ENCODE measurements around the gene INSC.

DNA sequence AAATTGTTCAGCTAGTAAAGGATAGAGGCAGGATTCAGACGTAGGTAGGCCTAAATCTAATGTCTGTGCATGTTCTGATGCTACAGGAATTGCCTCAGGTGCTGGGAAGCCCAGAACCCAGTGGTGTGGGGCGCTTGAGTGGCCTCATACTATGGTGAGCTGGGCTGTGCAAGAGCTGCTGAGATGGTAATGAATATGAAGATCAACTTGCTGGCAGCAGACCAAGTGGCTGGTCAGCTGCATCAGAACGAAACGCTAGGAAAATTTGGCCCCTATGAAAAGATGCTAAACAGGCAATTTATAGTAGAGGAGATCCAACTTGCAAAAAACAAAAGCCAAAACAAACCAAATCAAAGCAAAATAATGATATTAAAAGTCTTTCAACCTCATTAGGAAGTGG lies 102.7 kb downstream of the INSC start:
- TF ChIP-seq, protein P1, sequence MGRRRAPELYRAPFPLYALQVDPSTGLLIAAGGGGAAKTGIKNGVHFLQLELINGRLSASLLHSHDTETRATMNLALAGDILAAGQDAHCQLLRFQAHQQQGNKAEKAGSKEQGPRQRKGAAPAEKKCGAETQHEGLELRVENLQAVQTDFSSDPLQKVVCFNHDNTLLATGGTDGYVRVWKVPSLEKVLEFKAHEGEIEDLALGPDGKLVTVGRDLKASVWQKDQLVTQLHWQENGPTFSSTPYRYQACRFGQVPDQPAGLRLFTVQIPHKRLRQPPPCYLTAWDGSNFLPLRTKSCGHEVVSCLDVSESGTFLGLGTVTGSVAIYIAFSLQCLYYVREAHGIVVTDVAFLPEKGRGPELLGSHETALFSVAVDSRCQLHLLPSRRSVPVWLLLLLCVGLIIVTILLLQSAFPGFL (CRISPR knock-in tag; IDR thresholded peaks at IDR 0.05), result no peak
- TF ChIP-seq, protein P2, sequence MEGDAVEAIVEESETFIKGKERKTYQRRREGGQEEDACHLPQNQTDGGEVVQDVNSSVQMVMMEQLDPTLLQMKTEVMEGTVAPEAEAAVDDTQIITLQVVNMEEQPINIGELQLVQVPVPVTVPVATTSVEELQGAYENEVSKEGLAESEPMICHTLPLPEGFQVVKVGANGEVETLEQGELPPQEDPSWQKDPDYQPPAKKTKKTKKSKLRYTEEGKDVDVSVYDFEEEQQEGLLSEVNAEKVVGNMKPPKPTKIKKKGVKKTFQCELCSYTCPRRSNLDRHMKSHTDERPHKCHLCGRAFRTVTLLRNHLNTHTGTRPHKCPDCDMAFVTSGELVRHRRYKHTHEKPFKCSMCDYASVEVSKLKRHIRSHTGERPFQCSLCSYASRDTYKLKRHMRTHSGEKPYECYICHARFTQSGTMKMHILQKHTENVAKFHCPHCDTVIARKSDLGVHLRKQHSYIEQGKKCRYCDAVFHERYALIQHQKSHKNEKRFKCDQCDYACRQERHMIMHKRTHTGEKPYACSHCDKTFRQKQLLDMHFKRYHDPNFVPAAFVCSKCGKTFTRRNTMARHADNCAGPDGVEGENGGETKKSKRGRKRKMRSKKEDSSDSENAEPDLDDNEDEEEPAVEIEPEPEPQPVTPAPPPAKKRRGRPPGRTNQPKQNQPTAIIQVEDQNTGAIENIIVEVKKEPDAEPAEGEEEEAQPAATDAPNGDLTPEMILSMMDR (CRISPR knock-in tag; IDR thresholded peaks at IDR 0.05), result no peak
- TF ChIP-seq SRF (IDR thresholded peaks at IDR 0.05; ENCODE audit: low read depth, low read length) (no peak), ZNF747 (CRISPR knock-in tag; IDR thresholded peaks at IDR 0.05; ENCODE audit: borderline replicate concordance) (no peak), HCFC1 (IDR thresholded peaks at IDR 0.05; ENCODE audit: low read depth, low read length) (no peak), IRF2 (CRISPR knock-in tag; IDR thresholded peaks at IDR 0.05) (no peak), CENPT (CRISPR knock-in tag; IDR thresholded peaks at IDR 0.05; ENCODE audit: low read depth) (no peak), GLI4 (CRISPR knock-in tag; IDR thresholded peaks at IDR 0.05; ENCODE audit: borderline replicate concordance) (no peak), SPEN (CRISPR knock-in tag; IDR thresholded peaks at IDR 0.05; ENCODE audit: low read depth) (no peak), POLR2A (IDR thresholded peaks at IDR 0.05; ENCODE audit: insufficient read depth in 1 of 2, low read depth in 2 of 2, low read length in 2 of 2) (no peak)
- TF ChIP-seq, protein P3, sequence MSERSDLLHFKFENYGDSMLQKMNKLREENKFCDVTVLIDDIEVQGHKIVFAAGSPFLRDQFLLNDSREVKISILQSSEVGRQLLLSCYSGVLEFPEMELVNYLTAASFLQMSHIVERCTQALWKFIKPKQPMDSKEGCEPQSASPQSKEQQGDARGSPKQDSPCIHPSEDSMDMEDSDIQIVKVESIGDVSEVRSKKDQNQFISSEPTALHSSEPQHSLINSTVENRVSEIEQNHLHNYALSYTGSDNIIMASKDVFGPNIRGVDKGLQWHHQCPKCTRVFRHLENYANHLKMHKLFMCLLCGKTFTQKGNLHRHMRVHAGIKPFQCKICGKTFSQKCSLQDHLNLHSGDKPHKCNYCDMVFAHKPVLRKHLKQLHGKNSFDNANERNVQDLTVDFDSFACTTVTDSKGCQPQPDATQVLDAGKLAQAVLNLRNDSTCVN (CRISPR knock-in tag; IDR thresholded peaks at IDR 0.05; ENCODE audit: borderline replicate concordance), result no peak

Data from HepG2 (cell line).